LNCAP (cell line): ENCODE data around the gene NLGN4X.

Experiments
- TF ChIP-seq, protein P1 (sequence below): fragments of 450-650 bp; IDR thresholded peaks from 2 replicates; pipeline ENCODE4 v1.5.1; 2017; ENCODE audit warnings: mild to moderate bottlenecking

Gene NLGN4X

DNA sequence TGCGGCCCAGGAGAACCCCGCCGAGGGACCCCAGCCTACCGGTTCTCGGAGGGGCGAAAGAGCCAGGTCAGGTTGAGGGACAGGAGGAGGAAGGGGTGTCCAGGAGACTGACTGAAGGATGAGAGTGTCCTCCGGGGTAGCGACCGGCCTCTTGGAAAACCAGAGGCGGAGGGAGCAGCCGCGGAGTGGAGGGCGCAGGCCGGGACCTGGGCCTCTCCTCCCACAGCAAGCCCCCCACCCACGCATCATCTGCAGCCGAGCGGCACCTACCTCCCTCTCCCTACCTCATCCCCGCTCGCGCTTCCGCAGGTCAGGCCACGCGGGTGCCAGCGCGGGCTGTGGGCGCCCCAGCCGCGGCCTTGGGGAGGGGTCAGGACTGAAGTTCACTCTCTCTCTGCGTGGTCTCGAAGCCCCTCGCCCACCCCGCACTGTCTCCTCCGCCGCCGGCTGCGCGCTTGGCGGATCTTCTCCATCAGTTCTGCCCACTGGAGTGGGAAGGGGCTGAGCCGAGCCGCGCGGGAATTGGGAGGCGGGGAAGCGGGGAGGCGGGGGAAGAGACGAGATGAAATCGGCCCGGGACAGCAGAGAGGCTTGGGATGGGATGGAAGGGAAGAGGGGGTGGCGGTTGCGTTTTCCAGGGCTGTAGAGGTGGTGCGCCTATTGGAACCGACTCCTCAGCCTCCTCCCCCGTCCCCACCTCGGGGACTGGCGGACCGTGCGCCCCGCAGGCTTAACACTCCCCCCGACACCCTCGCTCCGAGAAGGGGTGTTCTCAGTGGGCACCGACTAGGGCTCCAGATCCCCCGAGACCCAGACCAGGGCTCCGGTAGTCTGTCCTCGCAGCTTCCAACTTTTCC, 1.8 kb downstream of the NLGN4X start:
- TF ChIP-seq, protein P1, sequence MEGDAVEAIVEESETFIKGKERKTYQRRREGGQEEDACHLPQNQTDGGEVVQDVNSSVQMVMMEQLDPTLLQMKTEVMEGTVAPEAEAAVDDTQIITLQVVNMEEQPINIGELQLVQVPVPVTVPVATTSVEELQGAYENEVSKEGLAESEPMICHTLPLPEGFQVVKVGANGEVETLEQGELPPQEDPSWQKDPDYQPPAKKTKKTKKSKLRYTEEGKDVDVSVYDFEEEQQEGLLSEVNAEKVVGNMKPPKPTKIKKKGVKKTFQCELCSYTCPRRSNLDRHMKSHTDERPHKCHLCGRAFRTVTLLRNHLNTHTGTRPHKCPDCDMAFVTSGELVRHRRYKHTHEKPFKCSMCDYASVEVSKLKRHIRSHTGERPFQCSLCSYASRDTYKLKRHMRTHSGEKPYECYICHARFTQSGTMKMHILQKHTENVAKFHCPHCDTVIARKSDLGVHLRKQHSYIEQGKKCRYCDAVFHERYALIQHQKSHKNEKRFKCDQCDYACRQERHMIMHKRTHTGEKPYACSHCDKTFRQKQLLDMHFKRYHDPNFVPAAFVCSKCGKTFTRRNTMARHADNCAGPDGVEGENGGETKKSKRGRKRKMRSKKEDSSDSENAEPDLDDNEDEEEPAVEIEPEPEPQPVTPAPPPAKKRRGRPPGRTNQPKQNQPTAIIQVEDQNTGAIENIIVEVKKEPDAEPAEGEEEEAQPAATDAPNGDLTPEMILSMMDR = no peak

GRCh38 chrX:6225911-6226595, 2.6 kb downstream of the NLGN4X start:
- TF ChIP-seq, protein P1 = no peak

DNA sequence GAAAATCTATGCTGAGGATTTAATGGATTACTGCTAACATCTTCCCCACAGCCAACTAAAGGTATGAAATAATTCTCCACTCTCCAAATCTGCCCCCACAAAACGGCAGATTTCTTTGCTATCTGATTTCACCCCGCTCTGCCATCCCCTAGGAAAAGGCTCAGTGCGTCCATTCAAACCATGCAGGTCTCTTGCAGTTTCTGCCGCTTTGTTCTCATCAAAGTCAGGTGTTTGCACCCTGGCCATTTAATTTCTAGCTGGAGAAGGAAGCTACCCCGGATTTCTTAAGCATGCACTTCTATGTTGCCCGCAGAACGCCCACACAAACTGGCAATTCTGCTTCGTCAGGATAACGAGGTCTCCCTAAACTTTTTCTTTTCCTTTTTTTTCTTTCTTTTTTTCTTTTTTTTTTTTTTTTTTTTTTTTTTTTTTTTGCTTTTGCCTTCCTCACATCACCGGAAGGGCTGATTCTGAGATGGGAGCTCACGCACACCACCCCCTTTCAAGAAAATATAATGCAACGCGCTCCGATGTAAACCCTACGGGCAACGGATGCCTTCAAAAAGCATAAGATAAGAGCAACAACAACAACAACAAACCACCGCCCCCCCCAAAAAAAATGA, 3.3 kb downstream of the NLGN4X start:
- TF ChIP-seq, protein P1 = no peak

- TF ChIP-seq, protein P1 = no peak
These were observed 5.2 kb downstream of the NLGN4X start for GRCh38 chrX:6223516-6223915.

GRCh38 chrX:6210230-6210629, 18.4 kb downstream of the NLGN4X start:
- TF ChIP-seq, protein P1 = no peak

GRCh38 chrX:6203462-6204215, 25.0 kb downstream of the NLGN4X start:
- TF ChIP-seq, protein P1 = no peak

- TF ChIP-seq, protein P1 = no peak
These were observed 29.2 kb downstream of the NLGN4X start for GRCh38 chrX:6199486-6199885.
